NCI-H2107 (cell line): ENCODE results near the gene AMPH.

Source experiments
- DNase-seq: peaks from one replicate; lab custom pipeline; 2025; lab: John Stamatoyannopoulos, UW

AMPH gene

GRCh38 chr7:38630720-38631673 is at the start of gene AMPH:
TSS of gene AMPH (minus strand) at chr7:38631373. CDS start at chr7:38631351, 22 bp downstream.
- DNase-seq, result no peak

GRCh38 chr7:38679419-38679818 is 48.2 kb upstream of the AMPH start:
- DNase-seq, result no peak

GRCh38 chr7:38678698-38679054 is 47.5 kb upstream of the AMPH start:
- no peak for DNase-seq

GRCh38 chr7:38677981-38678697 is 47.0 kb upstream of the AMPH start:
- DNase-seq, result no peak

GRCh38 chr7:38675494-38676106 is 44.4 kb upstream of the AMPH start:
- no peak for DNase-seq

GRCh38 chr7:38674513-38674912 is 43.3 kb upstream of the AMPH start:
- DNase-seq, result no peak

- DNase-seq, result no peak
Observed at GRCh38 chr7:38673795-38674194, 42.6 kb upstream of the AMPH start.

GRCh38 chr7:38671911-38672905 is 41.0 kb upstream of the AMPH start:
- no peak for DNase-seq

GRCh38 chr7:38669965-38670520 is 38.9 kb upstream of the AMPH start:
- no peak for DNase-seq

GRCh38 chr7:38664972-38665371 is 33.8 kb upstream of the AMPH start:
- no peak for DNase-seq

- no peak for DNase-seq
Observed at GRCh38 chr7:38660427-38661099, 29.4 kb upstream of the AMPH start.

- no peak for DNase-seq
Observed at GRCh38 chr7:38659931-38660330, 28.8 kb upstream of the AMPH start.

GRCh38 chr7:38658921-38659320 is 27.7 kb upstream of the AMPH start:
- no peak for DNase-seq

GRCh38 chr7:38656968-38657367 is 25.8 kb upstream of the AMPH start:
- no peak for DNase-seq

GRCh38 chr7:38655833-38656774 is 24.9 kb upstream of the AMPH start:
- no peak for DNase-seq

GRCh38 chr7:38637957-38638356 is 6.8 kb upstream of the AMPH start:
- DNase-seq, result no peak

- DNase-seq, result no peak
Observed at GRCh38 chr7:38632411-38632810, 1.2 kb upstream of the AMPH start.

GRCh38 chr7:38629651-38630510 is 1.3 kb downstream of the AMPH start:
- DNase-seq, result no peak
